Neuronal stem cell (in vitro differentiated cells): ENCODE results near the gene MCEMP1.

ENCODE experiments used
- DNase-seq: peaks from one replicate; pipeline ENCODE4 v3.0.0-alpha.2; 2013; ENCODE audit warnings: low spot score
- H2AFZ ChIP-seq: one replicate; pipeline ENCODE4 v1.6.1; 2013; ENCODE audit warnings: mild to moderate bottlenecking, low read length, inconsistent platforms
- H2AK5ac ChIP-seq: 2 replicates; pipeline ENCODE4 v1.6.1; 2013; ENCODE audit warnings: low read depth, mild to moderate bottlenecking, inconsistent platforms, low read length, moderate library complexity, mixed read lengths
- H2BK120ac ChIP-seq: 2 replicates; pipeline ENCODE4 v1.6.1; 2013; ENCODE audit warnings: low read depth, mild to moderate bottlenecking, inconsistent platforms, low read length, moderate library complexity, mixed read lengths
- H2BK12ac ChIP-seq: one replicate; pipeline ENCODE4 v1.6.1; 2013; ENCODE audit warnings: low read length, inconsistent platforms
- H2BK15ac ChIP-seq: 2 replicates; pipeline ENCODE4 v1.6.1; 2013; ENCODE audit warnings: mild to moderate bottlenecking, low read length, inconsistent platforms, mixed read lengths
- H2BK5ac ChIP-seq: one replicate; pipeline ENCODE4 v1.6.1; 2013; ENCODE audit warnings: inconsistent platforms, mild to moderate bottlenecking, low read length, moderate library complexity
- H3K14ac ChIP-seq: one replicate; pipeline ENCODE4 v1.6.1; 2013; ENCODE audit warnings: low read length, inconsistent platforms
- H3K18ac ChIP-seq: 2 replicates; pipeline ENCODE4 v1.6.1; 2013; ENCODE audit warnings: low read length, inconsistent platforms
- H3K23ac ChIP-seq: 2 replicates; pipeline ENCODE4 v1.6.1; 2013; ENCODE audit warnings: low read depth, mild to moderate bottlenecking, mixed read lengths, low read length, inconsistent platforms; ENCODE audit not compliant: poor library complexity
- H3K27ac ChIP-seq: replicated peaks from 3 replicates; pipeline ENCODE4 v1.5.1; 2013; ENCODE audit warnings: low read length, inconsistent platforms
- H3K27me3 ChIP-seq, 3 experiments: 2 replicates each; pipeline ENCODE4 v1.6.1; 2013; ENCODE audit warnings: low read length in 3 of 3, mild to moderate bottlenecking in 2 of 3, inconsistent platforms in 1 of 3, low read depth in 1 of 3, mixed read lengths in 1 of 3, moderate library complexity in 1 of 3; ENCODE audit not compliant: control insufficient read depth in 3 of 3, insufficient read depth in 3 of 3
- H3K36me3 ChIP-seq, 2 donors: replicated peaks in 1 of 2; 2 replicates each; pipeline ENCODE4 v1.6.1; 2013; ENCODE audit warnings: low read length in 2 of 2; ENCODE audit not compliant: control insufficient read depth in 2 of 2, insufficient read depth in 2 of 2
- H3K4ac ChIP-seq: 2 replicates; pipeline ENCODE4 v1.6.1; 2013; ENCODE audit warnings: inconsistent platforms, mild to moderate bottlenecking, low read length, moderate library complexity
- H3K4me1 ChIP-seq, 2 donors: 1 replicate in 1 of 2; 2 replicates in 1 of 2; pipeline ENCODE4 v1.6.1; 2013; ENCODE audit warnings: low read length in 2 of 2, low read depth in 1 of 2; ENCODE audit not compliant: control insufficient read depth in 2 of 2, insufficient read depth in 1 of 2
- H3K4me2 ChIP-seq: one replicate; pipeline ENCODE4 v1.6.1; 2013; ENCODE audit warnings: mild to moderate bottlenecking, low read length, inconsistent platforms; ENCODE audit not compliant: insufficient read depth, poor library complexity, severe bottlenecking
- H3K4me3 ChIP-seq, 2 donors: 2 replicates each; pipeline ENCODE4 v1.5.1; 2013; ENCODE audit warnings: low read length in 2 of 2, mild to moderate bottlenecking in 2 of 2, inconsistent platforms in 1 of 2, moderate library complexity in 1 of 2
- H3K79me1 ChIP-seq: one replicate; pipeline ENCODE4 v1.6.1; 2013; ENCODE audit warnings: low read depth, mild to moderate bottlenecking, inconsistent platforms, low read length, moderate library complexity
- H3K9ac ChIP-seq: one replicate; pipeline ENCODE4 v1.6.1; 2013; ENCODE audit warnings: mild to moderate bottlenecking, low read depth, low read length, inconsistent platforms; ENCODE audit not compliant: poor library complexity
- H3K9me3 ChIP-seq, 2 donors: replicated peaks in 1 of 2; 2 replicates each; pipeline versions ENCODE3 to v1.6.1; 2013; ENCODE audit warnings: low read length in 2 of 2, mild to moderate bottlenecking in 2 of 2, inconsistent platforms in 1 of 2, low read depth in 1 of 2, mixed read lengths in 1 of 2, moderate library complexity in 1 of 2; ENCODE audit not compliant: control insufficient read depth in 2 of 2, insufficient read depth in 1 of 2
- H4K8ac ChIP-seq: one replicate; pipeline ENCODE4 v1.6.1; 2013; ENCODE audit warnings: low read depth, mild to moderate bottlenecking, inconsistent platforms, low read length, moderate library complexity
- H4K91ac ChIP-seq: one replicate; pipeline ENCODE4 v1.6.1; 2013; ENCODE audit warnings: low read length, low read depth, mild to moderate bottlenecking, inconsistent platforms; ENCODE audit not compliant: poor library complexity
- WGBS, 2 donors: extraction: QIAGEN DNeasy Blood & Tissue Kit; methylation state at CpG; one replicate each; pipeline ENCODE4 v1.1.7; 2013; ENCODE audit warnings: missing lambda C conversion rate in 2 of 2, mixed read lengths in 1 of 2; ENCODE audit not compliant: insufficient read length in 2 of 2, insufficient replicate concordance in 1 of 2; ENCODE audit errors: extremely low coverage in 2 of 2; 5-methylcytosine and 5-hydroxymethylcytosine counted together

The MCEMP1 gene

GRCh38 chr19:7665076-7665475 lies 11.8 kb upstream of the MCEMP1 start:
- no peak overlapping the region for H3K4ac ChIP-seq
- no peak overlapping the region for H3K9ac ChIP-seq
- H3K36me3 ChIP-seq, result no peaks in the 10 kb centered on the region
- no peak overlapping the region for H2BK5ac ChIP-seq
- no peak overlapping the region for H3K14ac ChIP-seq
- WGBS, 2 donors, result no CpG with 5 or more reads among the region's 4 CpGs
- H3K4me3 ChIP-seq, result no peak overlapping the region
- no peak for DNase-seq
- peaks cover 0 to 2% of the 10 kb centered on the region in 2 donors for H3K9me3 ChIP-seq
- H3K27me3 ChIP-seq, result peaks cover 0 to 12% (median 10%) of the 10 kb centered on the region in 3 experiments
- H4K91ac ChIP-seq, result no peak overlapping the region
- peaks cover 1% of the 10 kb centered on the region for H3K79me1 ChIP-seq
- H3K23ac ChIP-seq, result no peak overlapping the region
- no peak overlapping the region for H3K18ac ChIP-seq
- peaks cover 0 to 3% of the 10 kb centered on the region in 2 donors for H3K4me1 ChIP-seq
- no peak overlapping the region for H3K27ac ChIP-seq
- no peak overlapping the region for H2BK120ac ChIP-seq
- no peak overlapping the region for H2AK5ac ChIP-seq
- H4K8ac ChIP-seq, result no peak overlapping the region
- H2BK15ac ChIP-seq, result no peak overlapping the region
- no peak overlapping the region for H2AFZ ChIP-seq
- no peak overlapping the region for H2BK12ac ChIP-seq
- H3K4me2 ChIP-seq, result no peak overlapping the region

- Histone ChIP-seq H4K91ac (no peak within 1 kb of the TSS), H3K79me1 (no peaks in the 10 kb centered on the region), H3K27ac (no peak within 1 kb of the TSS), H3K36me3 (no peaks in the 10 kb centered on the region), H3K18ac (peak within 1 kb of the TSS; percentile 90), H3K14ac (no peak within 1 kb of the TSS), H3K4me1 (peaks cover 0 to 5% of the 10 kb centered on the region in 2 donors), H3K9me3 (peaks cover 0 to 3% of the 10 kb centered on the region in 2 donors), H2BK12ac (peak within 1 kb of the TSS; percentile 41), H3K4ac (peak within 1 kb of the TSS; percentile 10), H3K4me3 (no peak within 1 kb of the TSS), H2BK120ac (no peak within 1 kb of the TSS), H2AFZ (no peak within 1 kb of the TSS), H2BK15ac (no peak within 1 kb of the TSS), H3K4me2 (peak within 1 kb of the TSS; percentile 45), H2BK5ac (no peak within 1 kb of the TSS), H3K23ac (peak within 1 kb of the TSS; percentile 25), H2AK5ac (peak within 1 kb of the TSS; percentile 68), H4K8ac (no peak within 1 kb of the TSS), H3K27me3 (peaks cover 0 to 22% (median 20%) of the 10 kb centered on the region in 3 experiments), H3K9ac (no peak within 1 kb of the TSS)
- DNase-seq, result no peak
- no CpG with 5 or more reads among the region's 9 CpGs for WGBS, 2 donors
Measured at GRCh38 chr19:7668842-7669241, 8.0 kb upstream of the MCEMP1 start, which contains the start of gene RETN. Gene RETN, plus strand, starts transcription at chr19:7669049. Its CDS starts 278 bp downstream, at chr19:7669327.

GRCh38 chr19:7669641-7670040 lies 7.2 kb upstream of the MCEMP1 start:
- Histone ChIP-seq H3K14ac (no peak overlapping the region), H3K27me3 (peaks cover 0 to 22% (median 20%) of the 10 kb centered on the region in 3 experiments), H3K23ac (no peak overlapping the region), H2AK5ac (peak overlapping the region; percentile 68), H4K8ac (no peak overlapping the region), H3K79me1 (no peaks in the 10 kb centered on the region), H3K4me2 (peak overlapping the region; percentile 45), H2BK12ac (peak overlapping the region; percentile 41), H3K18ac (peak overlapping the region; percentile 90), H3K9me3 (peaks cover 0 to 3% of the 10 kb centered on the region in 2 donors), H2BK15ac (no peak overlapping the region), H3K4me1 (peaks cover 0 to 5% of the 10 kb centered on the region in 2 donors), H3K9ac (no peak overlapping the region), H3K4ac (peak overlapping the region; percentile 10), H2BK120ac (no peak overlapping the region), H2AFZ (no peak overlapping the region), H4K91ac (no peak overlapping the region), H3K27ac (no peak overlapping the region), H3K4me3 (no peak overlapping the region), H3K36me3 (no peaks in the 10 kb centered on the region), H2BK5ac (no peak overlapping the region)
- WGBS, 2 donors, result 100% methylated on average over 1 of the region's 9 CpGs; no CpG with 5 or more reads in 1 of the 2 donors
- DNase-seq, result no peak

- Histone ChIP-seq H3K27me3 (peaks cover 0 to 22% (median 20%) of the 10 kb centered on the region in 3 experiments), H2BK5ac (no peak overlapping the region), H3K4ac (no peak overlapping the region), H3K9ac (peak overlapping the region; percentile 70), H3K4me1 (peaks cover 0 to 5% of the 10 kb centered on the region in 2 donors), H2BK12ac (peak overlapping the region; percentile 90), H2AFZ (peak overlapping the region; percentile 80), H3K9me3 (peaks cover 0 to 3% of the 10 kb centered on the region in 2 donors), H3K14ac (no peak overlapping the region), H3K18ac (peak overlapping the region; percentile 90), H3K27ac (no peak overlapping the region), H3K23ac (peak overlapping the region; percentile 65), H3K4me3 (peak overlapping the region; percentile 21 to 47), H3K4me2 (peak overlapping the region; percentile 57), H2AK5ac (peak overlapping the region; percentile 17), H4K8ac (no peak overlapping the region), H2BK120ac (no peak overlapping the region), H3K79me1 (no peaks in the 10 kb centered on the region), H2BK15ac (peak overlapping the region; percentile 9), H3K36me3 (no peaks in the 10 kb centered on the region), H4K91ac (no peak overlapping the region)
- DNase-seq, result no peak
- no CpG with 5 or more reads among the region's 43 CpGs for WGBS, 2 donors
Measured at GRCh38 chr19:7670150-7670783, 6.6 kb upstream of the MCEMP1 start.
